ENCODE measurements around the gene HRH1.
"Not testable (repeated sequence)": the region's sequence is repeated elsewhere in the genome, so short reads cannot be mapped to it uniquely, and the experiment has no call there.

HRH1 gene

GRCh38 chr3:11172096-11172690 lies 17.9 kb downstream of the HRH1 start:
- DNase-seq, result no peak

DNA sequence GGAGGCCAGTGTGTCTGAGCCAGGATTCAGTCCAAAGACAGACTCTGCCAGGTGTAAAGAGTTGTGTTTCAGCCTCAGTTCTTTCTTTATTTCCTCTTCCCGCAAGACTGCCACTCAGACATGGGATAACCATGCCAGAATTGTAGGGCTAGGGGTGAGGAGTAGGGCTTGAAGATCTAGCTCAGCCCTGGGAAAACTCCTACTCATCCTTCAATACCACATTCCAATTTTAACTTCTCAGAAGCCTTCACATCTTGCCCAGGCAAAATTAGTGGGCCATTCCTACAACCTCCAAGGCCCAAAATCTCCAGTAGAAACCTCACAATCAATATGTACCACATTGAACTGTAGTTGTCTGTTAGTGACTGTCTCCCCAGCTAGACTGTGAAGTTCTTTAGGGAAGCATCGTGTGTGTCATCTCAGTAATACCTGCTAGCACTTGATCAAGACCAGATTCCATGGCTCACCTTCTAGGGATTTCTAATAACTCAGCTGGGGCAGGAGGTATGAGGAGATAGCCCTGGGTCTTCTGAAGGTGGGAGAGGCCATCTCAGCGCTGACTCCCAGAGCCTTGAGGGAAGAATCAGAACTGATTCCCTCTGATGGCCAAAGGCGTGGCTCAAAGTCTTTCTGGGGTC lies 19.7 kb downstream of the HRH1 start:
- DNase-seq, result no peak

GRCh38 chr3:11178421-11178820 lies 24.1 kb downstream of the HRH1 start:
- DNase-seq, result no peak

GRCh38 chr3:11184328-11184969 lies 30.2 kb downstream of the HRH1 start:
- not testable (repeated sequence) for DNase-seq

GRCh38 chr3:11185144-11185543 lies 30.9 kb downstream of the HRH1 start:
- DNase-seq, result no peak

DNA sequence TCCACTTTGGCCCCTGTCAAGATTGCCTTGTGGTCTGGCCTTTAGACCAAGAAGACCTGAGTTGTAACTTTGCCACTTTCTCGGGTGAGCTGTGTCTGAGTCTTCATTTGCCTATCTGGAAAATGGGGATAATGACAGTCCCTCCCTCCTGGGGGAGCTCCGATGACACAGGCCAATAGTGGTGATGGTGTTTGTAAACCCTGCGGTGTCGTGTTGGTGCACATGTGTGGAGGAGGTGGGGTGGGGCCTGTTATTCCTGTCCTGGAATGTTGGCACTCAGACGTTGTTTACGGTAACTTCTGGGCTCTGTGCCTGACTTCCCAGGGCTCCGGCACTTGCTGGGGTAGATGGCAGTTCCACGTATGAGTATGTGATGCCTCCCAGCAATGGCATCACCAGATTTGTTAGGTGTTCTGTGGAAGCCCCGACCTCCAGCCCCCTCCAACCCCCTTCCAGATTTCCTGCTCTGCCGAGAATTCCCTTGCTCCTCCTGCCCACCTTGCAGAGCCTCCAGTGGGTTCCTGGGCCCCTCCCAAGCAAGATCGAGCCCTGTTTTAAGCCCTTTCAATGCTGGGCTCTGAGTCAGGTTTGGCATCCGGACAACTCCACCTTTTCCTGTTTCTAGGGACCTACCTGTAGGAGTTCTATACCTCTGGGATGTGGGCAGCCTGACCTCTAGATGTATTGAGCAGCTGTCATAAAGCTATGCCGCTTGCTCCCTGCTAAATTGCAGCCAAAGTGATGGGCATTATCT lies 31.4 kb downstream of the HRH1 start:
- no peak for DNase-seq

DNA sequence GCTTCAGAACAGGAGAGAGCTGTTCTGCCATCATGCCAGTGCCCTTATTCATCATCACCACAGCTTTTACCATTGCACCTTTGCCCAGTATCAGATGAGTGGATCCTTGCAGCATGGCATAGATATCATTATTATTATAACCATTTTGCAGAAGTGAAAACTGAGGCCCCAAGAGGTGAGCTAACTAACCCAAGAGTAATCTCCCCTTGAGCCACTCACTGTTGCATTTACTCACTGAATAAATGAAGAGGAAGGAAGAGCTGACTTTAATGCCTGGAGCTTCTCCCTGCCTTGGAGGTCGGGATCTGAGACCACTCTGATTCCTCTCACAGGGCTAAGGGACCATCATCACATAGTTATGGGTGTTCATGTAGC lies 32.0 kb downstream of the HRH1 start:
- no peak for DNase-seq

- no peak for DNase-seq
These were observed 32.5 kb downstream of the HRH1 start for GRCh38 chr3:11186771-11187191.

DNA sequence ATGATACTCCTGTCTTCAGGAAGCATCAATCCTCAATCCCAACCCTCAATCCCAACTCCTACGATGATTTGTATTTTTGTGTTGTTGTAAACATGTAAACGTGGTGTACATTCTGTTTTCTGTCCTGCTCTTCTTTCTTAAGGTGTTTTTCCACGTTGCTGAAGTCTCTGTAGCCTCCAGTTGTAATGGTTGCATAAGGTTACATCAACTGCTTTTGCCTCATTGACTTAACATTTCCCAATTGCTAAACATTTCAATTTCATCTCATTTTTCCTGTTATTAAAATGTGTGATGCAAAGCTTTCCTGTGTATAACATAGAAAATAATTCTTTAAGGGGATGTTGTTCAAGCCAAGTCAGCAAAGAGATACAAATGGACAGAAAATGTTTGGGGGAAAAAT lies 33.4 kb downstream of the HRH1 start:
- DNase-seq, result no peak

GRCh38 chr3:11188231-11188630 lies 33.9 kb downstream of the HRH1 start:
- no peak for DNase-seq

DNA sequence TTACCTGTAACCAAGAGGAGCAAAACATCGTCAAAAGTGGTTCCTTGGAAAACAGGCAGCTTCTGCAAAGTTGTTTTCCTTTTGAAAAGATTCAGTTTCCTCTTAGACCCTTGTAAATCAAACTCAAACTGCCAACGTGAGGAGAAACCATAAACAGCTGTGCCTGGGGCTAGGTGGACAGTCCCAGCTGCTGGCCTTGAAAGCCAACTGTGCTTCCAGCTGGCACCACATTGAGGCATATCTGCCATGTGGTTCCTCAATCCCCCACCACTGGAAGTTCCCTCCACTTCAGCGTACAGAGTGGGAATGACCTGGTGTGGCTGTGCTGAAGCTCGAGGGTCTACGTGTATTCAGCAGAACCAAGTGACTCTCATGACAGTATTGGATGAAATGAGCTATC lies 40.9 kb downstream of the HRH1 start:
- no peak for DNase-seq

- peak; percentile 2 to 6 for DNase-seq
These were observed 41.5 kb downstream of the HRH1 start for GRCh38 chr3:11195721-11196332.

DNA sequence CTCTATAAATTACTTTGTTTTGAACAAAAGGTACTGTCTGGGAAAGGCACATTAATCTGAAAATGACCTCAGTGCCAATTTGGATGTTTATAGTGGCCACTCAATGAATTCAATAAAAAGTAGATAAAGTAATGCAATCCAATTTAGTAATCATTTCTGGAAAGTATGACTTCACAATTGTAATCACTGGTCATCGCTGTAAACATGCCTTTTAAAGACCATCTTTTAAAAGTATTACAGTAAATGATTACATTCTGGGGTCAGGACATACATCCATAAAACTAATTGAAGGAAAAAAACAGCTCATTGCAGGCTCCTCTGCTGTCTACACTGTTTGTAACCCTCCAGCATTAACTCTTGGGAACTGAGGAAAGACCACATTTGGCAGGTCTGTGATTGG lies 43.2 kb downstream of the HRH1 start:
- DNase-seq, result no peak

DNA sequence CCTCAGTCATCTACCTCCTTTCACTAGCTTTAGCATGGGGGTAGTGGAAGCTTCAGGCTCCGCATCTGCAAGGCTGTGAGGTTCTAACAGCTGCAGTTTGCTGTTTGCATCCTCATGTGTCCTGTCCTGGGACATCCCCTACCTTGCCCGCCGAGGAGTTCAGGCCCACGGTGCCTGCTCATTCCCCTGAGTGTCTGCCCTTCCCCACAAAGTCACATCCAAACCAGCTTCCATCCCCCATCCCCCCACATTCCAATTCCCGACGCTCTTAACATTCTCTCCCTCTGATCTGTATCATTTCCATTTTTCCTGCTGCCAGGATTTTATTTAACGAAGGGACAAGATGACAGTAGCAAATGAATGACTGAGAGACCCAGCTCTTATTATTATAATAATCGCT lies 43.8 kb downstream of the HRH1 start:
- DNase-seq, result no peak

DNA sequence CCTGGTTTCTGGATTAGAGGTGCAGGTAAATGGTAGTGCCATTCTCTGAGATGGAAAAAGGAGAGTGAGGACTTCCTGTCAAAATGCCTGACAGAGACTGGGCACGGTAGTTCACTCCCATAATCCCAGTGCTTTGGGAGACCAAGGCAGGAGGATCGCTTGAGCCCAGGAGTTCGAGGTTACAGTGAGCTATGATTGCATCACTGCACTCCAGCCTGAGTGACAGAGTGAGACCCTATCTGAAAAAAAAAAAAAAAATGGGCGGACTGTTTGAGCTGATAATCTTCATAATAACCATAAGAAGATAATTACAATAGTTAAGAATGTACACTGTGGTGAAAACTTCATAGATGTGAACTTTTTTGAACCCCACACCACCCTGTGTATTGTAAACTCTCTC lies 44.2 kb downstream of the HRH1 start:
- DNase-seq, result no peak

DNA sequence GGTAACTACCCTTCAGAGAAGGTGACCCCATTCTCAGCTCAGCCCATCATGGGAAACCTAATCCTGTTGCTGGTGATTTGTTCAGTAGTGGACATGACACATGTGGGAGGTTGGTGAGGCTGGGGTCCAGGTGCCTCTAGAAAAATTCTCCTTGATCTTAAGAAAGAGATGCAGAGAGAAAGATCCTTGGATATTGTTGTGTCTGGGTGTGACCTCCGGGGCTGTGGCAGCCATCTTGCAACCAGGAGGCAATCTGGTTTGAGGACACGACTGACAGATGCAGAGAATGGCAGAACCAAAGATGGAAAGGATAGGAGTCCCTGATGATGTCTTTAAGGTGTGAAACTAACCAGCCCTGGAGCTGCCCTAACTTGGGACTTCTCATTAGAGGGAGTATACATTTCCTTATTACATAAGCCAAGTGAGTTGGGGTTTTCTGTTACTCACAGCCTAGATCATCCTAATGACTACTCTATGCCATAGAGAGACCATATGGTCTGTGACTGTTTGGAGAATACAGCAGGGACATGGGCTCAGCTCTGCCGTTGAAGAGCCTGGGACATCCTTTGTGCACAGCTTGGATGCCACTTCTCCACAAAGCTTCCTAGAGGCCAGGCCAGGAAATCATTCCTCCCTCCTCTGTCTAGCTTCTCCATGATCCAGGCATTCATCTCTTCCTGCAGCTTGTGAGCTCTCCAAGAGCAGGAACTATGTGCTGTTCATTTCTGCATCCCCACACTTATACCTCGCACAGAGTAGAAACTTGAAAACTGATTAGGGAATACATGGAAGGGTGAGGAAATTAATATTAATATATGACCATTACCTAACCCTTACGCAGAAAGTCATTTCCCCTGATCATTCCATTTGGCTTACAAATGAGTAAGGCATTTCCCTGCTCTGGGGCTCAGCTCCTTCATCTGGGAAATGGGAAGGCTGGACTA lies 45.9 kb downstream of the HRH1 start:
- no peak for DNase-seq

GRCh38 chr3:11201251-11202019 lies 47.1 kb downstream of the HRH1 start:
- DNase-seq, result no peak

GRCh38 chr3:11203961-11204360 lies 49.7 kb downstream of the HRH1 start:
- DNase-seq, result no peak

DNA sequence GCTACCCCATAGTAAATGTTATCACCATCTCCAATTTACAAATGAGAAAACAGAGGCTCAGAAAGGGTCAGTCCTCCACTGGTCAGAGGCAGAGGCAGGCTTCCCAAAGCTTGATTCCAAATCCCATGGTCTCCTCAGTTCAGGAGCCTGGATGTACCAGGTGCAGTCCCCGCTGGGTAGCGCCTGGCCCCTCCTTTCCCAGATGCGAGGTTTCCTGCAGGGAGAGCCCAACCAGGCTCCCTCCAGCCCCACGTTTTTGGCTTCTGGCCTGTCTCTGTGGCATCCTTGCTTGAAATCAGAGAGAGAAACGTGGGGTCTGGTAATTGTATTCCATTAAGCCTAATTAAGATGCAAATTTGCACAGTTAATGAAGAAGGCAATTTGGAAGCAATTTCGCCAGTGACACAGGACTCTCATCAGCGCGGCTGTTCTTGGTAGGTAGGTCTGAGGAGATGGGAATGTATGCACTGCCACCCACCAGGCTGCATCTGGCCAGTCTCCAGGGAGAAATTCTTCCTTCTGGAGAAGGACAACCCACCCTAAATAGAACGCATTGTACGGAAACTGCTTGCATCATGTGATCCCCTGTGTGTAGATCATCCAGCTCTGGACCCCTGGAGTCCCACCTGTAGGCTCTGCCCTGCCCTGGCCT lies 50.5 kb downstream of the HRH1 start:
- no peak for DNase-seq

GRCh38 chr3:11205881-11206280 lies 51.6 kb downstream of the HRH1 start:
- not testable (repeated sequence) for DNase-seq

DNA sequence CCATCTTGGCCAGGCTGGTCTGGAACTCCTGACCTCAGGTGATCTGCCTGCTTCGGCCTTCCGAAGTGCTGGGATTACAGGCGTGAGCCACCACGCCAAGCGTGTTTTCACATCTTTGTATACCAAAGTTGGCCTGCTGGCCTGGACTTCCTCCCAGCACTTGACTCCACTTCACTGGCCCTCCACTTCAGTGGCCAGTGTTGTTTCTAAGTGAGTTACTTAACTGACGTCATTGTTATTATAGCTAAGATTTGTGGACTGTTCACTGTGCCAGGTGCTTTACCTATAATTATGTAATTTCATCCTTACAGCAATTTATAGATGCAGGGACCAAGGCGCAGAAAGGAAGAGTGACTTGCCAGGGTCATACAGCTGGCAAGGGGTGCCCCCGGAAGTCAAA lies 52.0 kb downstream of the HRH1 start:
- no peak for DNase-seq

Measured in stimulated activated CD4-positive, alpha-beta T cell treated with anti-CD3 and anti-CD28 coated beads, Interleukin-2, amount 100 ng/mL, for 48 hours (primary cell).